ENCODE results near the gene SERGEF. TPM values are rescaled to one million over a fixed set of nuclear protein-coding genes. Genes with fewer than 3 reads are reported as not detected.
A peak's percentile ranks its signal among the peaks of the same experiment; 100 is the strongest.

The SERGEF gene
- total and polyA plus RNA-seq, 10 of the 15 experiments (the other 5 are each of a cell fraction or from before 2014, with no cell fraction given) = 14.6 to 27.8 (median 22.4) TPM

- TF ChIP-seq MLLT1 (IDR thresholded peaks at IDR 0.05) (peak; percentile 77), KAT2A (conservative IDR thresholded peaks at IDR 0.05; ENCODE audit: control insufficient read depth, low read depth, low read length) (no peak), RELB (IDR thresholded peaks at IDR 0.05; ENCODE audit: low read depth) (peak; percentile 63; the same call in 1 of the 2 replicates), USF1 (IDR thresholded peaks at IDR 0.05; ENCODE audit: borderline replicate concordance, extremely low read length, insufficient read depth, low read depth, low read length) (peak; percentile 24), GABPA (IDR thresholded peaks at IDR 0.05; ENCODE audit: low read depth) (no peak), CEBPB (IDR thresholded peaks at IDR 0.05; ENCODE audit: borderline replicate concordance in 1 of 2, low read depth in 2 of 2, low read length in 2 of 2) (no peak), BCL11A (IDR thresholded peaks at IDR 0.05; ENCODE audit: low read depth, low read length) (no peak), ZNF207 (IDR thresholded peaks at IDR 0.05; ENCODE audit: borderline replicate concordance) (no peak), RELA (IDR thresholded peaks at IDR 0.05; ENCODE audit: borderline replicate concordance, partially characterized antibody) (peak; percentile 28), ETV6 (conservative IDR thresholded peaks at IDR 0.05 in 1 of 2, IDR thresholded peaks at IDR 0.05 in 1 of 2; ENCODE audit: borderline replicate concordance in 1 of 2, low read depth in 1 of 2) (no peak), DPF2 (IDR thresholded peaks at IDR 0.05) (peak; percentile 51), NRF1 (conservative IDR thresholded peaks at IDR 0.05; ENCODE audit: low read depth, low read length) (no peak), RUNX3 (IDR thresholded peaks at IDR 0.05; ENCODE audit: low read length) (peak; percentile 50; the same call in 1 of the 2 replicates), CBX5 (IDR thresholded peaks at IDR 0.05; ENCODE audit: low read depth) (no peak), HCFC1 (IDR thresholded peaks at IDR 0.05; ENCODE audit: low read length) (no peak; the same call in 1 of the 2 replicates), SMAD5 (IDR thresholded peaks at IDR 0.05; ENCODE audit: low read depth) (peak; percentile 65), PAX8 (IDR thresholded peaks at IDR 0.05) (no peak), RCOR1 (conservative IDR thresholded peaks at IDR 0.05; ENCODE audit: low read depth, low read length) (no peak)
These were observed at the start of gene SERGEF (continued) for GRCh38 chr11:18012906-18013781.
